T-helper 1 cell treated with Interleukin-12 subunit alpha and Interleukin-12 subunit beta and Interleukin-4 antibody, amounts not matched to agents 30 μg/mL and 1 μg/mL, for 36 hours (primary cell): Measurements from ENCODE around the gene INPP4A.

ENCODE experiments used
- H3K27ac Mint-ChIP-seq: one replicate; pipeline ENCODE4 v1.8.0; 2021; ENCODE audit warnings: mild to moderate bottlenecking, mixed read lengths
- H3K27me3 Mint-ChIP-seq: one replicate; pipeline ENCODE4 v1.8.0; 2021; ENCODE audit warnings: low read depth, mixed read lengths
- H3K36me3 Mint-ChIP-seq: one replicate; pipeline ENCODE4 v1.8.0; 2021; ENCODE audit warnings: low read depth, mixed read lengths
- H3K4me1 Mint-ChIP-seq: one replicate; pipeline ENCODE4 v1.8.0; 2021; ENCODE audit warnings: low read depth, mixed read lengths
- H3K4me3 Mint-ChIP-seq: one replicate; pipeline ENCODE4 v1.8.0; 2021; ENCODE audit warnings: mild to moderate bottlenecking, moderate library complexity, mixed read lengths
- H3K9me3 Mint-ChIP-seq: one replicate; pipeline ENCODE4 v1.8.0; 2021; ENCODE audit warnings: mixed read lengths

Gene INPP4A

GRCh38 chr2:98507891-98508708 is 63.4 kb downstream of the INPP4A start:
- Mint-ChIP-seq H3K9me3 (no peaks in the 10 kb centered on the region), H3K4me3 (peak overlapping the region; percentile 43), H3K27me3 (no peaks in the 10 kb centered on the region), H3K4me1 (peaks cover 67% of the 10 kb centered on the region), H3K36me3 (peaks cover 28% of the 10 kb centered on the region), H3K27ac (peak overlapping the region; percentile 79)

- H3K4me3 Mint-ChIP-seq, result peak overlapping the region; percentile 43
These were observed 64.0 kb downstream of the INPP4A start for GRCh38 chr2:98508709-98509066.

GRCh38 chr2:98509542-98510321 is 65.1 kb downstream of the INPP4A start:
- peaks cover 65% of the 10 kb centered on the region for H3K4me1 Mint-ChIP-seq
- H3K4me3 Mint-ChIP-seq, result no peak overlapping the region
- H3K36me3 Mint-ChIP-seq, result peaks cover 22% of the 10 kb centered on the region
- no peaks in the 10 kb centered on the region for H3K9me3 Mint-ChIP-seq
- H3K27me3 Mint-ChIP-seq, result no peaks in the 10 kb centered on the region
- peak overlapping the region; percentile 28 for H3K27ac Mint-ChIP-seq

More at GRCh38 chr2:98508709-98509066, 64.0 kb downstream of the INPP4A start:
- H3K27ac Mint-ChIP-seq, result peak overlapping the region; percentile 79
- peaks cover 27% of the 10 kb centered on the region for H3K36me3 Mint-ChIP-seq
- H3K4me1 Mint-ChIP-seq, result peaks cover 67% of the 10 kb centered on the region
- no peaks in the 10 kb centered on the region for H3K9me3 Mint-ChIP-seq
- H3K27me3 Mint-ChIP-seq, result no peaks in the 10 kb centered on the region

GRCh38 chr2:98510322-98510662 is 65.6 kb downstream of the INPP4A start:
- H3K9me3 Mint-ChIP-seq, result no peaks in the 10 kb centered on the region
- peaks cover 63% of the 10 kb centered on the region for H3K4me1 Mint-ChIP-seq
- no peaks in the 10 kb centered on the region for H3K27me3 Mint-ChIP-seq
- H3K36me3 Mint-ChIP-seq, result peaks cover 20% of the 10 kb centered on the region
- no peak overlapping the region for H3K27ac Mint-ChIP-seq
- no peak overlapping the region for H3K4me3 Mint-ChIP-seq

- H3K27ac Mint-ChIP-seq, result peak overlapping the region; percentile 26
- no peak overlapping the region for H3K4me3 Mint-ChIP-seq
- no peaks in the 10 kb centered on the region for H3K27me3 Mint-ChIP-seq
- H3K36me3 Mint-ChIP-seq, result peaks cover 20% of the 10 kb centered on the region
- no peaks in the 10 kb centered on the region for H3K9me3 Mint-ChIP-seq
- peaks cover 63% of the 10 kb centered on the region for H3K4me1 Mint-ChIP-seq
These were observed 67.3 kb downstream of the INPP4A start for GRCh38 chr2:98511981-98512380.

- no peaks in the 10 kb centered on the region for H3K9me3 Mint-ChIP-seq
- no peak overlapping the region for H3K4me3 Mint-ChIP-seq
- H3K36me3 Mint-ChIP-seq, result peaks cover 19% of the 10 kb centered on the region
- peaks cover 62% of the 10 kb centered on the region for H3K4me1 Mint-ChIP-seq
- no peaks in the 10 kb centered on the region for H3K27me3 Mint-ChIP-seq
- H3K27ac Mint-ChIP-seq, result no peak overlapping the region
These were observed 68.0 kb downstream of the INPP4A start for GRCh38 chr2:98512699-98513098.

- no peaks in the 10 kb centered on the region for H3K9me3 Mint-ChIP-seq
- H3K4me1 Mint-ChIP-seq, result peaks cover 56% of the 10 kb centered on the region
- H3K36me3 Mint-ChIP-seq, result peaks cover 16% of the 10 kb centered on the region
- H3K4me3 Mint-ChIP-seq, result no peak overlapping the region
- no peaks in the 10 kb centered on the region for H3K27me3 Mint-ChIP-seq
- H3K27ac Mint-ChIP-seq, result no peak overlapping the region
These were observed 69.5 kb downstream of the INPP4A start for GRCh38 chr2:98514096-98514639.

GRCh38 chr2:98514879-98515249 is 70.2 kb downstream of the INPP4A start:
- Mint-ChIP-seq H3K9me3 (no peaks in the 10 kb centered on the region), H3K36me3 (peaks cover 14% of the 10 kb centered on the region), H3K27ac (no peak overlapping the region), H3K4me3 (no peak overlapping the region), H3K4me1 (peaks cover 51% of the 10 kb centered on the region), H3K27me3 (no peaks in the 10 kb centered on the region)

- H3K27me3 Mint-ChIP-seq, result no peaks in the 10 kb centered on the region
- peaks cover 47% of the 10 kb centered on the region for H3K4me1 Mint-ChIP-seq
- H3K4me3 Mint-ChIP-seq, result no peak overlapping the region
- no peaks in the 10 kb centered on the region for H3K9me3 Mint-ChIP-seq
- peaks cover 11% of the 10 kb centered on the region for H3K36me3 Mint-ChIP-seq
- peak overlapping the region; percentile 65 for H3K27ac Mint-ChIP-seq
These were observed 70.8 kb downstream of the INPP4A start for GRCh38 chr2:98515250-98515991.

- Mint-ChIP-seq H3K9me3 (no peaks in the 10 kb centered on the region), H3K27ac (peak overlapping the region; percentile 23), H3K36me3 (peaks cover 19% of the 10 kb centered on the region), H3K4me3 (no peak overlapping the region), H3K27me3 (no peaks in the 10 kb centered on the region), H3K4me1 (peaks cover 47% of the 10 kb centered on the region)
These were observed 71.9 kb downstream of the INPP4A start for GRCh38 chr2:98516571-98516970.

- Mint-ChIP-seq H3K27me3 (no peaks in the 10 kb centered on the region), H3K36me3 (peaks cover 22% of the 10 kb centered on the region), H3K4me3 (no peak overlapping the region), H3K27ac (no peak overlapping the region), H3K9me3 (no peaks in the 10 kb centered on the region), H3K4me1 (peaks cover 47% of the 10 kb centered on the region)
These were observed 73.0 kb downstream of the INPP4A start for GRCh38 chr2:98517636-98518035.

GRCh38 chr2:98518101-98518500 is 73.4 kb downstream of the INPP4A start:
- no peaks in the 10 kb centered on the region for H3K9me3 Mint-ChIP-seq
- peaks cover 45% of the 10 kb centered on the region for H3K4me1 Mint-ChIP-seq
- H3K27me3 Mint-ChIP-seq, result no peaks in the 10 kb centered on the region
- no peak overlapping the region for H3K27ac Mint-ChIP-seq
- no peak overlapping the region for H3K4me3 Mint-ChIP-seq
- peaks cover 26% of the 10 kb centered on the region for H3K36me3 Mint-ChIP-seq

- H3K4me1 Mint-ChIP-seq, result peaks cover 37% of the 10 kb centered on the region
- no peaks in the 10 kb centered on the region for H3K27me3 Mint-ChIP-seq
- H3K27ac Mint-ChIP-seq, result peak overlapping the region; percentile 2
- H3K9me3 Mint-ChIP-seq, result no peaks in the 10 kb centered on the region
- no peak overlapping the region for H3K4me3 Mint-ChIP-seq
- peaks cover 27% of the 10 kb centered on the region for H3K36me3 Mint-ChIP-seq
These were observed 74.5 kb downstream of the INPP4A start for GRCh38 chr2:98519156-98519555.

GRCh38 chr2:98519851-98520250 is 75.2 kb downstream of the INPP4A start:
- Mint-ChIP-seq H3K27me3 (no peaks in the 10 kb centered on the region), H3K36me3 (peaks cover 32% of the 10 kb centered on the region), H3K27ac (no peak overlapping the region), H3K9me3 (no peaks in the 10 kb centered on the region), H3K4me3 (no peak overlapping the region), H3K4me1 (peaks cover 33% of the 10 kb centered on the region)
